ENCODE measurements around the gene PCF11. TPM values are rescaled to one million over a fixed set of nuclear protein-coding genes. Genes with fewer than 3 reads are reported as not detected.

PCF11 gene
- total RNA-seq, 1 experiment from 2014 or later, result 6.9 TPM

GRCh38 chr11:83221694-83222093 lies 64.8 kb downstream of the PCF11 start:
- in situ Hi-C loops (cut with HindIII; ENCODE audit: low pct_unique_long_range_greater_than_20kb, low sequenced_read_pairs), result no loop called here
- DNase-seq (ENCODE audit: low read depth), result no peak

GRCh38 chr11:83222499-83222898 lies 65.6 kb downstream of the PCF11 start:
- in situ Hi-C loops (cut with HindIII; ENCODE audit: low pct_unique_long_range_greater_than_20kb, low sequenced_read_pairs), result no loop called here
- no peak for DNase-seq (ENCODE audit: low read depth)

GRCh38 chr11:83223457-83223856 lies 66.5 kb downstream of the PCF11 start:
- in situ Hi-C loops (cut with HindIII; ENCODE audit: low pct_unique_long_range_greater_than_20kb, low sequenced_read_pairs), result no loop called here
- DNase-seq (ENCODE audit: low read depth), result no peak

GRCh38 chr11:83235825-83236224 lies 78.9 kb downstream of the PCF11 start:
- no peak for DNase-seq (ENCODE audit: low read depth)
- in situ Hi-C loops (cut with HindIII; ENCODE audit: low pct_unique_long_range_greater_than_20kb, low sequenced_read_pairs), result no loop called here

Other genes with a start within 250 kb of the PCF11 start
- 3.2 and 5.6 TPM in 2 replicates for gene RAB30, start 85.2 kb upstream of the PCF11 start, total RNA-seq (2014; rRNA removed; shearing (Covaris generic); ENCODE audit: low replicate concordance)
- gene ANKRD42, start 36.6 kb downstream of the PCF11 start, total RNA-seq (2014; rRNA removed; shearing (Covaris generic); ENCODE audit: low replicate concordance), result 3.8 and 4.9 TPM in 2 replicates
- 25.2 and 45.0 TPM in 2 replicates for gene CCDC90B, start 129.2 kb downstream of the PCF11 start, total RNA-seq (2014; rRNA removed; shearing (Covaris generic); ENCODE audit: low replicate concordance)